Natural killer cell (primary cell): ENCODE results near the gene ZNF766. TPM values are rescaled to one million over a fixed set of nuclear protein-coding genes. Genes with fewer than 3 reads are reported as not detected.

Source experiments
- ATAC-seq, 3 donors: fragments of 150-1000 bp in 2 of 3; fragments of 200-7000 bp in 1 of 3; cut with Tn5 transposase; 1 replicate in 1 of 3; 2 replicates in 2 of 3; pipeline ENCODE4 v1.10.0; 2021; ENCODE audit warnings: mild to moderate bottlenecking in 2 of 3, moderate library complexity in 2 of 3
- DNase-seq, 2 donors: peaks; one replicate each; pipeline versions ENCODE4 v3.0.0 to v3.0.0-alpha.2; 2013 to 2021; ENCODE audit warnings: mixed read lengths in 1 of 2
- H3K27ac ChIP-seq: one replicate; pipeline ENCODE4 v1.5.1; 2013; ENCODE audit warnings: mild to moderate bottlenecking, low read length
- H3K27me3 ChIP-seq: one replicate; pipeline ENCODE4 v1.6.1; 2013; ENCODE audit warnings: low read length; ENCODE audit not compliant: control insufficient read depth, insufficient read depth
- H3K36me3 ChIP-seq: one replicate; pipeline ENCODE4 v1.6.1; 2013; ENCODE audit warnings: low read length; ENCODE audit not compliant: control insufficient read depth, insufficient read depth
- H3K4me1 ChIP-seq: one replicate; pipeline ENCODE4 v1.6.1; 2013; ENCODE audit warnings: low read length; ENCODE audit not compliant: control insufficient read depth, insufficient read depth
- H3K4me3 ChIP-seq: one replicate; pipeline ENCODE4 v1.5.1; 2013; ENCODE audit warnings: low read length
- H3K9me3 ChIP-seq: one replicate; pipeline ENCODE4 v1.6.1; 2013; ENCODE audit warnings: low read length; ENCODE audit not compliant: control insufficient read depth, insufficient read depth
- H3K27ac Mint-ChIP-seq, 2 donors: one replicate each; pipeline ENCODE4 v1.8.0; 2022; ENCODE audit warnings: mild to moderate bottlenecking in 2 of 2, mixed read lengths in 2 of 2, moderate library complexity in 1 of 2
- H3K27me3 Mint-ChIP-seq, 2 donors: one replicate each; pipeline ENCODE4 v1.8.0; 2022; ENCODE audit warnings: low read depth in 2 of 2, mixed read lengths in 2 of 2
- H3K36me3 Mint-ChIP-seq: one replicate; pipeline ENCODE4 v1.8.0; 2022; ENCODE audit warnings: mixed read lengths
- H3K4me1 Mint-ChIP-seq, 2 donors: one replicate each; pipeline ENCODE4 v1.8.0; 2022; ENCODE audit warnings: mixed read lengths in 2 of 2
- H3K4me3 Mint-ChIP-seq: one replicate; pipeline ENCODE4 v1.8.0; 2022; ENCODE audit warnings: mild to moderate bottlenecking, moderate library complexity, mixed read lengths
- H3K9me3 Mint-ChIP-seq, 2 donors: one replicate each; pipeline ENCODE4 v1.8.0; 2022; ENCODE audit warnings: mixed read lengths in 2 of 2
- CTCF ChIP-seq: fragments of 200-600 bp; IDR thresholded peaks from one replicate; pipeline ENCODE4 v1.8.0; 2022; ENCODE audit warnings: antibody characterized with exemption
- WGBS: methylation state at CpG from one replicate; pipeline ENCODE4 v1.1.7; 2013; ENCODE audit warnings: missing lambda C conversion rate; ENCODE audit not compliant: insufficient coverage; 5-methylcytosine and 5-hydroxymethylcytosine counted together
- intact Hi-C: fragments of 100-400 bp; cut with micrococcal nuclease; formaldehyde crosslinking; loops from one replicate; pipeline ENCODE4 v1.14.2; 2022
- total RNA-seq, 4 donors: library from RNA; stranded (reverse); fragments of 120-200 nt in 1 of 4; gene quantifications; one replicate each; pipeline versions ENCODE4 v1.2.3 to v1.2.4, GENCODE V29; 2013 to 2022

ZNF766 gene
- total RNA-seq, 3 donors from 2014 or later (not counting 1 experiment from before 2014, with no cell fraction given) = 29.4 to 36.9 (median 32.9) TPM

GRCh38 chr19:52227196-52227940 lies 42.0 kb upstream of the ZNF766 start:
- peaks cover 13% of the 10 kb centered on the region for H3K36me3 Mint-ChIP-seq
- H3K4me3 Mint-ChIP-seq = peak overlapping the region; percentile 53
- ATAC-seq (peak; percentile 46 to 64 (median 57)), DNase-seq (no peak)
- peaks cover 21 to 27% of the 10 kb centered on the region in 2 donors for H3K4me1 Mint-ChIP-seq
- Histone ChIP-seq H3K9me3 (no peaks in the 10 kb centered on the region), H3K27me3 (no peaks in the 10 kb centered on the region), H3K4me3 (no peak overlapping the region), H3K4me1 (peaks cover 11% of the 10 kb centered on the region), H3K36me3 (peaks cover 51% of the 10 kb centered on the region), H3K27ac (peak overlapping the region; percentile 14)
- no peak for TF ChIP-seq CTCF
- no peaks in the 10 kb centered on the region for H3K27me3 Mint-ChIP-seq
- no peaks in the 10 kb centered on the region for H3K9me3 Mint-ChIP-seq
- H3K27ac Mint-ChIP-seq = peak overlapping the region; percentile 82 to 85
- 84% methylated on average over 10 of the region's 10 CpGs for WGBS
- intact Hi-C loops = no loop called here

GRCh38 chr19:52227980-52228379 lies 41.4 kb upstream of the ZNF766 start:
- no peak overlapping the region for H3K4me3 ChIP-seq
- H3K27me3 Mint-ChIP-seq = no peaks in the 10 kb centered on the region
- no peak for DNase-seq
- 90% methylated on average over 5 of the region's 5 CpGs for WGBS
- intact Hi-C loops = no loop called here
- no peak for TF ChIP-seq CTCF
- H3K4me1 ChIP-seq = peaks cover 11% of the 10 kb centered on the region
- peak overlapping the region; percentile 4 for H3K4me3 Mint-ChIP-seq
- peak overlapping the region; percentile 82 to 85 for H3K27ac Mint-ChIP-seq
- peak overlapping the region; percentile 14 for H3K27ac ChIP-seq
- H3K36me3 ChIP-seq = peaks cover 45% of the 10 kb centered on the region
- ATAC-seq = no peak
- no peaks in the 10 kb centered on the region for H3K9me3 Mint-ChIP-seq
- H3K9me3 ChIP-seq = no peaks in the 10 kb centered on the region
- H3K36me3 Mint-ChIP-seq = peaks cover 10% of the 10 kb centered on the region
- no peaks in the 10 kb centered on the region for H3K27me3 ChIP-seq
- peaks cover 21 to 27% of the 10 kb centered on the region in 2 donors for H3K4me1 Mint-ChIP-seq

DNA sequence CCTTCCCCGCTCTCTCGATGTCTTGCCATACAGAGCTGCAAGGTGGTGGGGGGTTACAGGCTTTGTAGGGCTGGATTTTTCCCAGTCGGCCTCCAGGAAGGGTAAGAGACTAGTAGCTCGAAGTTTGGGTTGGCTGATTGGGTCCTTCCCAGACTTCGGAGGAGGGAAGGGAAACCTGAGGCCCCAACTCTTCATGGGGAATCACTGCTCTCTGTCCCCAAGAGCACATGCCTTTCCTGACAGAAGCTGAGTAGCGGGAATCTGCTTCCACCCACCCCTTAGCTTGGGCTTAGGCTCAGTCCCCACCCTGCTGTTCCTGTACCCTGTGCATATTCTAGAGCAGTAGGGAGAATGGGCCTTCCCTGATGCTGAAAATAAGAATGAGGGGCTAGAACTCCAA lies 39.9 kb upstream of the ZNF766 start:
- Mint-ChIP-seq H3K27ac (peak overlapping the region in 1 of 2 donors; percentile 11), H3K27me3 (no peaks in the 10 kb centered on the region), H3K36me3 (no peaks in the 10 kb centered on the region), H3K9me3 (no peaks in the 10 kb centered on the region), H3K4me1 (peaks cover 21 to 27% of the 10 kb centered on the region in 2 donors), H3K4me3 (no peak overlapping the region)
- no peak for TF ChIP-seq CTCF
- ATAC-seq (no peak), DNase-seq (no peak)
- 83% methylated on average over 6 of the region's 6 CpGs for WGBS
- Histone ChIP-seq H3K4me1 (peaks cover 11% of the 10 kb centered on the region), H3K9me3 (no peaks in the 10 kb centered on the region), H3K4me3 (no peak overlapping the region), H3K27ac (no peak overlapping the region), H3K27me3 (no peaks in the 10 kb centered on the region), H3K36me3 (peaks cover 30% of the 10 kb centered on the region)
- intact Hi-C loops = no loop called here
